ENCODE results near the gene AOC3. TPM values are rescaled to one million over a fixed set of nuclear protein-coding genes. Genes with fewer than 3 reads are reported as not detected.

Gene AOC3
- total and polyA plus RNA-seq, 2 of the 4 experiments (the other 2 are of a cell fraction): 0.17 TPM; not detected in 1

DNA sequence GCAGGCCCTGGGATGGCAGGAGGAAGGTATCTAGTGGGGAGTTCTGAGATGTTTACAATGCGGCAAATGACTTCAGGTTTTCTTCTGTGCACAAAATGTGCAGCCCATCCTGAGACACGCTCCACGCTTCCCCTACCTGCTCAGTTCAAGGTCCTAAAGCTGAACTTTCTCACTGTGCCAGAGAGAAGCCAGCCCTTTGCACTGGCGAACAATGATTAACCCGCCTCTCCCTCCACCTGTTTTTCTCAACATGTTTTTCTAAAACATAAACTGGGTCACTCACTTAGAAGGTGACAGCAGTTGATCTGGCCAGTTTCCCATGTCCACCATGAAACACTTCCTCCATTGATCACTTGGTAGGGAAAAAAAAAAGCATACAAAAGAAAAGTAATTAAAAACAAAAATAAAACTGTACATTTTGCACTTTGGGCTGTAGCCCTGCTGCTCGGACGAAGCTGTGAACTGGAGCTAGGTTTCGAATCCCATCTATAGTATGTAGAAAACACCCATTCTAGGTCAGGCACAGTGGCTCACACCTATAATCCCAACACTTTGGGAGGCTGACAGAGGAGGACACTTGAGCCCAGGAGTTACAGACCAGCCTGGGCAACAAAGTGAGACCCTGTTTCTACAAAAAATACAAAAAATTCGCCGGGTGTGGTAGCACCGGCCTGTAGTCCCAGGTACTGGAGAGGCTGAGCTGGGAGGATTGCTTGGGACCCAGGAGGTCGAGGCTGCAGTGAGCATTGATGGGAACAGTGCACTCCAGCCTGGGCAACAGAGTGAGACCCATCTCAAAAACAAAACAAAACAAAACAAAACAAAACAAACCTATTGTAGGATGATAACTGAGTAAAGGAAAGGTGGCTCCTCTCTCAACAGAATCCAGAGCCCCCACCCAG is 43.5 kb downstream of the AOC3 start:
- DNase-seq (no peak), ATAC-seq (ENCODE audit: low read depth) (no peak)
- Histone ChIP-seq H3K9me3 (ENCODE audit: control insufficient read depth, insufficient read depth, low read length) (no peaks in the 10 kb centered on the region), H3K79me1 (ENCODE audit: low read depth in 1 of 2, low read length in 2 of 2) (no peaks in the 10 kb centered on the region), H3K18ac (ENCODE audit: low read depth, low read length) (no peak overlapping the region), H3K27ac (ENCODE audit: insufficient read depth, low read length) (no peak overlapping the region), H4K5ac (ENCODE audit: low read depth, low read length) (no peak overlapping the region), H3K4me2 (ENCODE audit: low read depth, low read length) (no peak overlapping the region), H2AK5ac (ENCODE audit: low read depth, low read length) (0 out of 2 replicates have a peak overlapping the region, but pooled peaks have one; percentile 38), H4K20me1 (ENCODE audit: insufficient read depth, low read length) (no peaks in the 10 kb centered on the region), H3K9me1 (ENCODE audit: insufficient read depth, low read length) (peaks cover 7% of the 10 kb centered on the region; the same call in 1 of the 2 replicates), H3K14ac (replicated peaks; ENCODE audit: low read depth, low read length) (0 out of 2 replicates have a peak overlapping the region, but pooled peaks have one; percentile 9), H4K91ac (ENCODE audit: insufficient read depth, low read depth, low read length) (no peak overlapping the region), H2AK9ac (replicated peaks; ENCODE audit: low read depth, low read length, poor library complexity) (no peak overlapping the region), H2AFZ (replicated peaks; ENCODE audit: low read length, poor library complexity) (no peak overlapping the region), H2BK15ac (ENCODE audit: low read depth, low read length) (no peak overlapping the region; the same call in 2 of the 3 replicates), H3K23ac (ENCODE audit: low read depth, low read length) (no peak overlapping the region), H3K36me3 (ENCODE audit: control insufficient read depth, insufficient read depth, low read length) (no peaks in the 10 kb centered on the region), H3K9ac (ENCODE audit: low read depth, low read length) (no peak overlapping the region), H4K8ac (ENCODE audit: low read depth in 2 of 2, low read length in 2 of 2) (no peak overlapping the region), H3K4me1 (ENCODE audit: control insufficient read depth, insufficient read depth, low read length) (peaks cover 6% of the 10 kb centered on the region; the same call in 1 of the 2 replicates), H3K4ac (ENCODE audit: low read depth, low read length) (no peak overlapping the region), H3K27me3 (ENCODE audit: control insufficient read depth, insufficient read depth, low read length) (peaks cover 7% of the 10 kb centered on the region), H2BK120ac (ENCODE audit: low read depth, low read length) (no peak overlapping the region), H2BK20ac (ENCODE audit: low read depth, low read length) (no peak overlapping the region), H2BK5ac (ENCODE audit: low read depth, low read length, poor library complexity, severe bottlenecking) (no peak overlapping the region), H3K4me3 (ENCODE audit: insufficient read depth, low read depth, low read length) (no peak overlapping the region), H3K56ac (ENCODE audit: extremely low read depth, insufficient read depth, low read length) (no peak overlapping the region)
- in situ Hi-C loops (cut with MboI; ENCODE audit: low sequenced_read_pairs): loop anchor here (25.0 kb wide), 1 partner anchor 418 kb away; no protein-coding TSS in a partner anchor
- BruUV-seq (replicated peaks): no TSS peak
- dilution Hi-C loops (cut with HindIII; ENCODE audit: low sequenced_read_pairs, unreplicated experiment): no loop called here
- intact Hi-C loops (cut with micrococcal nuclease): no loop called here
- WGBS, 2 experiments (ENCODE audit: extremely low coverage in 2 of 2, insufficient read length in 1 of 2): 100% methylated on average over 1 of the region's 12 CpGs; no CpG with 5 or more reads in 1 of the 2 experiments
- POLR2A ChIA-PET (ENCODE audit: unreplicated experiment): no interaction called here
- TF ChIP-seq MAFK (IDR thresholded peaks at IDR 0.05; ENCODE audit: low read depth, low read length) (no peak), MAZ (IDR thresholded peaks at IDR 0.05; ENCODE audit: borderline replicate concordance, low read depth, low read length) (no peak), FOS (IDR thresholded peaks at IDR 0.05; ENCODE audit: low read depth, low read length) (no peak), ELK1 (IDR thresholded peaks at IDR 0.05; ENCODE audit: borderline replicate concordance, low read depth, low read length) (no peak), NFE2L2 (IDR thresholded peaks at IDR 0.05; ENCODE audit: low read depth, low read length) (no peak), CEBPB (IDR thresholded peaks at IDR 0.05; ENCODE audit: low read depth, low read length) (no peak), RFX5 (IDR thresholded peaks at IDR 0.05; ENCODE audit: low read depth, low read length) (no peak)
- CTCF ChIA-PET: no interaction called here

All from IMR-90 (cell line).